Common myeloid progenitor, CD34-positive (primary cell): ENCODE results near the gene IPO11.

ENCODE experiments used
- CTCF ChIA-PET: fragments of 350-600 bp; sonication (Branson Sonifier 250); formaldehyde crosslinking; loops from one replicate; lab custom pipeline; 2021; ENCODE audit warnings: antibody characterized with exemption; lab: Charles Lee
- POLR2A ChIA-PET: fragments of 350-600 bp; sonication (Branson Sonifier 250); formaldehyde crosslinking; loops from one replicate; lab custom pipeline; 2021; ENCODE audit warnings: antibody characterized with exemption; lab: Charles Lee
- DNase-seq, 3 donors: peaks; one replicate each; pipeline versions ENCODE4 v3.0.0 to v3.0.0-alpha.2; 2013
- H3K27ac ChIP-seq, 2 experiments: 1 replicate in 1 of 2; 2 replicates in 1 of 2; pipeline ENCODE4 v1.7.0; 2013; ENCODE audit warnings: inconsistent platforms in 2 of 2, low read length in 2 of 2, mild to moderate bottlenecking in 2 of 2, low read depth in 1 of 2, moderate library complexity in 1 of 2; ENCODE audit not compliant: severe bottlenecking in 2 of 2, insufficient read depth in 1 of 2, poor library complexity in 1 of 2
- H3K27me3 ChIP-seq, 5 experiments: replicated peaks in 2 of 5; 1 replicate in 3 of 5; 2 replicates in 2 of 5; pipeline versions ENCODE4 v1.6.1 to v1.7.0; 2013; ENCODE audit warnings: low read length in 4 of 5, mild to moderate bottlenecking in 2 of 5, moderate library complexity in 2 of 5, inconsistent platforms in 1 of 5; ENCODE audit not compliant: insufficient read depth in 5 of 5, control insufficient read depth in 4 of 5
- H3K36me3 ChIP-seq, 4 experiments: 1 replicate in 2 of 4; 2 replicates in 2 of 4; pipeline versions ENCODE4 v1.6.1 to v1.7.0; 2013; ENCODE audit warnings: low read length in 3 of 4, control low read depth in 1 of 4, mild to moderate bottlenecking in 1 of 4; ENCODE audit not compliant: control insufficient read depth in 4 of 4, insufficient read depth in 4 of 4
- H3K4me1 ChIP-seq, 4 experiments: 1 replicate in 3 of 4; 2 replicates in 1 of 4; pipeline versions ENCODE4 v1.6.1 to v1.7.1; 2013; ENCODE audit warnings: low read length in 3 of 4, mild to moderate bottlenecking in 3 of 4, control low read depth in 1 of 4, inconsistent platforms in 1 of 4, moderate library complexity in 1 of 4; ENCODE audit not compliant: control insufficient read depth in 4 of 4, insufficient read depth in 4 of 4; ENCODE audit errors: control extremely low read depth in 1 of 4
- H3K4me3 ChIP-seq, 7 experiments: 1 replicate in 4 of 7; 2 replicates in 3 of 7; pipeline versions ENCODE4 v1.5.1 to v1.7.0; 2013; ENCODE audit warnings: mild to moderate bottlenecking in 7 of 7, low read length in 6 of 7, moderate library complexity in 6 of 7, inconsistent platforms in 2 of 7, low read depth in 2 of 7, control low read depth in 1 of 7; ENCODE audit not compliant: insufficient read depth in 4 of 7, control insufficient read depth in 1 of 7; ENCODE audit errors: extremely low read depth in 1 of 7
- H3K9me3 ChIP-seq, 5 experiments: 1 replicate in 4 of 5; 2 replicates in 1 of 5; pipeline versions ENCODE4 v1.6.1 to v1.7.1; 2013; ENCODE audit warnings: low read length in 4 of 5, mild to moderate bottlenecking in 2 of 5, inconsistent platforms in 1 of 5, low read depth in 1 of 5, moderate library complexity in 1 of 5; ENCODE audit not compliant: control insufficient read depth in 4 of 5, insufficient read depth in 2 of 5; ENCODE audit errors: control extremely low read depth in 1 of 5
- WGBS: methylation state at CpG from one replicate; pipeline ENCODE4 v1.1.5; 2013; ENCODE audit not compliant: insufficient coverage; 5-methylcytosine and 5-hydroxymethylcytosine counted together

Gene IPO11

DNA sequence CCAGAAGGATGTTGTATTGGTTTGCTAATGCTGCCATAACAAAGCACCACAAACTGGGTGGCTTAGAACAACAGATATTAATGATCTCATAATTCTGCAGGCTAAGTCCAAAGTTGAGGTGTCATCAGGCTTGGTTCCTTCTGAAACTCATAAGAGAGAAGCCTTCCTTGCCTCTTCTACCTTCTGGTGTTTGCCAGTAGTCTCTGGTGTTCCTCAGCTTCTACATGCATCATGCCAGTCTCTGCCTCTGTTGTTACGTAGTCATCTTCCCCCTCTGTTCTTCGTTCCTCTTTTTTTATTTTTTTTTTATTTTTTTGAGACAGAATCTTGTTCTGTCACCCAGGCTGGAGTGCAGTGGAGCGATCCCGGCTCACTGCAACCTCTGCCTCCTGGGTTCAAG, 227.9 kb downstream of the IPO11 start:
- POLR2A ChIA-PET = no interaction called here
- no peak overlapping the region for H3K4me3 ChIP-seq
- peak in 2 of 3 donors; percentile 40 to 49 for DNase-seq
- CTCF ChIA-PET = interaction anchor here (0.7 to 2.0 kb wide), 3 partner anchors 8 to 182 kb away, joined by 3 to 5 read pairs (median 4); no protein-coding TSS in a partner anchor
- peaks cover 0 to 2% (median 0%) of the 10 kb centered on the region in 4 experiments for H3K4me1 ChIP-seq
- no peak overlapping the region for H3K27ac ChIP-seq
- WGBS = 79% methylated on average over 2 of the region's 4 CpGs
- no peaks in the 10 kb centered on the region for H3K27me3 ChIP-seq
- peaks cover 0 to 3% (median 0%) of the 10 kb centered on the region in 5 experiments for H3K9me3 ChIP-seq
- peaks cover 0 to 2% (median 0%) of the 10 kb centered on the region in 4 experiments for H3K36me3 ChIP-seq

GRCh38 chr5:62642468-62642867, 229.9 kb downstream of the IPO11 start:
- WGBS = 100% methylated on average over 6 of the region's 6 CpGs
- no peak overlapping the region for H3K27ac ChIP-seq
- no peak for DNase-seq
- ChIA-PET CTCF (interaction anchor here (1.8 kb wide), 1 partner anchor 9 kb away, joined by 5 read pairs; no protein-coding TSS in a partner anchor), POLR2A (no interaction called here)
- peaks cover 0 to 2% (median 0%) of the 10 kb centered on the region in 4 experiments for H3K36me3 ChIP-seq
- H3K4me1 ChIP-seq = peaks cover 0 to 2% (median 0%) of the 10 kb centered on the region in 4 experiments
- H3K4me3 ChIP-seq = no peak overlapping the region
- H3K27me3 ChIP-seq = no peaks in the 10 kb centered on the region
- peaks cover 0 to 3% (median 0%) of the 10 kb centered on the region in 5 experiments for H3K9me3 ChIP-seq

GRCh38 chr5:62643556-62644451, 231.2 kb downstream of the IPO11 start:
- 94% methylated on average over 13 of the region's 17 CpGs for WGBS
- CTCF ChIA-PET = interaction anchor here (1.8 kb wide), 1 partner anchor 10 kb away, joined by 5 read pairs; no protein-coding TSS in a partner anchor

DNA sequence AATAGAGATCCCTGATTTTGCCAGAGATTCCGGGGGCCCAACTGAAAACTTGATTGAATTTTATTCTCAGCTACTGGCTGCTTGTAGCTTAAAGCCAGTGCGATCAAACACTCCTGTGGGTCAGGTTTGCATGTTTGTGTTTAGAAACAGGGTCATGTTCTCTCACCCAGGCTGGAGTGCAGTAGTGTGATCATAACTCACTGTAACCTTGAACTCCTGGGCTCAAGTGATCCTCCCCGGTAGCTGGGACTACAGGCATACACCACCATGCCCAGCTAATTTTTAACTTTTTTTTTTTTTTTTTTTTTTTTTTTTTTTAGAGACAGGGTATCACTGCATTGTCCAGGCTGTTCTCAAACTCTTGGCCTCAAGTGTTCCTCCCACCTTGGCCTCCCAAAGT, 232.7 kb downstream of the IPO11 start:
- Histone ChIP-seq H3K36me3 (no peaks in the 10 kb centered on the region), H3K4me1 (peaks cover 0 to 16% (median 4%) of the 10 kb centered on the region in 4 experiments), H3K9me3 (no peaks in the 10 kb centered on the region), H3K4me3 (no peak overlapping the region), H3K27me3 (no peaks in the 10 kb centered on the region), H3K27ac (no peak overlapping the region)
- ChIA-PET CTCF (no interaction called here), POLR2A (no interaction called here)
- DNase-seq = no peak
- 100% methylated on average over 1 of the region's 3 CpGs for WGBS

More at GRCh38 chr5:62643556-62644451, 231.2 kb downstream of the IPO11 start:
- H3K27me3 ChIP-seq = no peaks in the 10 kb centered on the region
- H3K36me3 ChIP-seq = no peaks in the 10 kb centered on the region
- no peak overlapping the region for H3K27ac ChIP-seq
- H3K9me3 ChIP-seq = no peaks in the 10 kb centered on the region
- no peak overlapping the region for H3K4me3 ChIP-seq
- POLR2A ChIA-PET = no interaction called here
- H3K4me1 ChIP-seq = peaks cover 0 to 14% (median 2%) of the 10 kb centered on the region in 4 experiments
- no peak for DNase-seq

- Histone ChIP-seq H3K36me3 (no peaks in the 10 kb centered on the region), H3K27me3 (no peaks in the 10 kb centered on the region), H3K27ac (no peak overlapping the region), H3K4me1 (peaks cover 0 to 14% (median 4%) of the 10 kb centered on the region in 4 experiments), H3K4me3 (no peak overlapping the region), H3K9me3 (no peaks in the 10 kb centered on the region)
- ChIA-PET CTCF (interaction anchor here (1.5 kb wide), 1 partner anchor 15 kb away, joined by 4 read pairs; no protein-coding TSS in a partner anchor), POLR2A (no interaction called here)
- no peak for DNase-seq
These were observed 234.7 kb downstream of the IPO11 start for GRCh38 chr5:62647241-62647640.

DNA sequence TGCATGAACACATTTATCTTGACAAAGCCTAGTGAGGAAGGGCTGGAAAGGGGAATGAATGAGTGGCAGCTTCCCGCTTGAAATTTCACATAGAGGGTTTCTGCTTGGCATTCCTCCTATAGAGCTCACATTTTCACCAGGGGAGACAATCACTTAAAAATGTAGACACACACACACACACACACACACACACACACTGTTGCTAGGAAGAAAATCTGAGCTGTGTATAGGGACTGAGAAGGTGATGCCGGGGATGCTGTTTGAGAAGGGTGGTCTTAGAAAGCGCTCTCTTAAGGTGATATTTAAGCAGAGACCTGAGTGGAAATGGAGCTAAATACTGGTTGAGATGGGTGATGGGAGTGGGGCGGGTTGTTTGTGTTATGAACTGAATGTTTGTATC, 236.5 kb downstream of the IPO11 start:
- H3K4me3 ChIP-seq = no peak overlapping the region
- DNase-seq = no peak
- no peaks in the 10 kb centered on the region for H3K27me3 ChIP-seq
- WGBS = 100% methylated on average over 2 of the region's 4 CpGs
- no peaks in the 10 kb centered on the region for H3K36me3 ChIP-seq
- ChIA-PET POLR2A (no interaction called here), CTCF (interaction anchor here (0.5 to 1.5 kb wide), 3 partner anchors 9 to 205 kb away, joined by 3 to 4 read pairs (median 3); no protein-coding TSS in a partner anchor)
- H3K4me1 ChIP-seq = peaks cover 7 to 25% (median 14%) of the 10 kb centered on the region in 4 experiments
- H3K9me3 ChIP-seq = no peaks in the 10 kb centered on the region
- H3K27ac ChIP-seq = no peak overlapping the region
